ENCODE measurements around the gene RIN3.

Gene RIN3

GRCh38 chr14:92551044-92551841 is 37.7 kb downstream of the RIN3 start:
- TF ChIP-seq, protein P1, sequence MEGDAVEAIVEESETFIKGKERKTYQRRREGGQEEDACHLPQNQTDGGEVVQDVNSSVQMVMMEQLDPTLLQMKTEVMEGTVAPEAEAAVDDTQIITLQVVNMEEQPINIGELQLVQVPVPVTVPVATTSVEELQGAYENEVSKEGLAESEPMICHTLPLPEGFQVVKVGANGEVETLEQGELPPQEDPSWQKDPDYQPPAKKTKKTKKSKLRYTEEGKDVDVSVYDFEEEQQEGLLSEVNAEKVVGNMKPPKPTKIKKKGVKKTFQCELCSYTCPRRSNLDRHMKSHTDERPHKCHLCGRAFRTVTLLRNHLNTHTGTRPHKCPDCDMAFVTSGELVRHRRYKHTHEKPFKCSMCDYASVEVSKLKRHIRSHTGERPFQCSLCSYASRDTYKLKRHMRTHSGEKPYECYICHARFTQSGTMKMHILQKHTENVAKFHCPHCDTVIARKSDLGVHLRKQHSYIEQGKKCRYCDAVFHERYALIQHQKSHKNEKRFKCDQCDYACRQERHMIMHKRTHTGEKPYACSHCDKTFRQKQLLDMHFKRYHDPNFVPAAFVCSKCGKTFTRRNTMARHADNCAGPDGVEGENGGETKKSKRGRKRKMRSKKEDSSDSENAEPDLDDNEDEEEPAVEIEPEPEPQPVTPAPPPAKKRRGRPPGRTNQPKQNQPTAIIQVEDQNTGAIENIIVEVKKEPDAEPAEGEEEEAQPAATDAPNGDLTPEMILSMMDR (IDR thresholded peaks at IDR 0.05; ENCODE audit: insufficient read depth, missing control alignments) = no peak
- FAIRE-seq (no peak), DNase-seq (ENCODE audit: insufficient read length, low spot score) (no peak)

DNA sequence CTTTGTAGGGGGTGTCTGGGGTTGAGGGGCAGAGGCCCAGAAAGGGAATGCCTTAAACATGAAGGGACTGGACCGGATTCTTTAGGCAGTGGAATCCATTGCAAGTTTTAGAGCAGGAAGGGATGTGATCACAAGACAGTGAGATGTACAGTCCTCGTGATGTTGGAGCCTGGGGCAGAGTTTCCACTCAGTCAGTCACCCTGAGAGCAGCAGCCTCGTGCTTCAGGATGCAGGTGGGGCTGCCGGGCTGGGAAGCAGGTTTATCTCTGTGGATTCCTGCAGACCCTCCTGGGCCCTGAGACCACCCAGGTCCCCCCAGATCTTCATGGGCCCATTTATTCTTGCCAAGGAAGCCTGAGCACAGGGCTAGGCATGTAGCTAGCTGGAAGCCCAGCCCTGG is 38.5 kb downstream of the RIN3 start:
- no peak for FAIRE-seq
- DNase-seq (ENCODE audit: insufficient read length, low spot score) = no peak

GRCh38 chr14:92553438-92553837 is 39.9 kb downstream of the RIN3 start:
- DNase-seq (ENCODE audit: insufficient read length, low spot score) (no peak), FAIRE-seq (no peak)
- TF ChIP-seq, protein P1 (IDR thresholded peaks at IDR 0.05; ENCODE audit: insufficient read depth, missing control alignments) = no peak

More for the DNA sequence above, 38.5 kb downstream of the RIN3 start:
- TF ChIP-seq, protein P1 (IDR thresholded peaks at IDR 0.05; ENCODE audit: insufficient read depth, missing control alignments) = no peak

- no peak for FAIRE-seq
- TF ChIP-seq, protein P1 (IDR thresholded peaks at IDR 0.05; ENCODE audit: insufficient read depth, missing control alignments) = no peak
Observed at GRCh38 chr14:92555465-92556111, 42.0 kb downstream of the RIN3 start.

DNA sequence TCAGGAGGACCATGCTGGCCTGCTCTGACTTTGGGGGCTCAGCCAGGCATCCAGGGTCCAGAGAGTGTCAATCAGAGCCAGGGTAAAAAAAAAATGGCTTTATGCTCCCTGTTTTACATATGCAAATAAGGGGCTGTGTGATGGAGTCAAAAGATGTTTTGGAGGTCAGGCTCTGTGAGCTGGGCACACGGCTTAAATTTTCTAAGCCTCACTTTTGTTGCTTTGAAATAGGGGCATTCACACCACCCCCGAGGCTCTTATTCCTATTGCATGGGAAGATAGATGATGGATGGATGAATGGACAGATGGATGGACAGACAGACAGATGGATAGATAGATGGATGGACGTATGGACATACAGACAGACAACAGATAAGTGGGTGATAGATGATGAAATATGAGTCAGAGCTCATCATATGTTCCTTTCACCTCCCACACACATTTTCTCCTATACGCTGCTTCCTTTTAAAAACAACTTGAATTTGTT is 42.7 kb downstream of the RIN3 start:
- no peak for FAIRE-seq
- no peak for DNase-seq (ENCODE audit: insufficient read length, low spot score)

More at GRCh38 chr14:92555465-92556111, 42.0 kb downstream of the RIN3 start:
- DNase-seq (ENCODE audit: insufficient read length, low spot score) = no peak

GRCh38 chr14:92556863-92557543 is 43.4 kb downstream of the RIN3 start:
- TF ChIP-seq, protein P1 (IDR thresholded peaks at IDR 0.05; ENCODE audit: insufficient read depth, missing control alignments) = no peak
- FAIRE-seq = no peak
- no peak for DNase-seq (ENCODE audit: insufficient read length, low spot score)

More for the DNA sequence above, 42.7 kb downstream of the RIN3 start:
- TF ChIP-seq, protein P1 (IDR thresholded peaks at IDR 0.05; ENCODE audit: insufficient read depth, missing control alignments) = no peak

All from D721Med (cell line).